ENCODE data around the gene CCDC57. TPM values are rescaled to one million over a fixed set of nuclear protein-coding genes. Genes with fewer than 3 reads are reported as not detected.

CCDC57 gene
- polyA plus RNA-seq, 3 donors, result 17.1 to 43.8 (median 20.1) TPM

- Histone ChIP-seq H3K27me3 (ENCODE audit: control insufficient read depth in 2 of 2, insufficient read depth in 2 of 2, low read length in 2 of 2) (no peaks in the 10 kb centered on the region), H3K27ac (ENCODE audit: low read depth in 1 of 2, low read length in 2 of 2) (no peak overlapping the region), H4K20me1 (ENCODE audit: insufficient read depth, low read length) (peaks cover 6% of the 10 kb centered on the region), H3K79me2 (ENCODE audit: insufficient read depth, low read length) (peaks cover 3% of the 10 kb centered on the region), H3K4me1 (ENCODE audit: control insufficient read depth in 1 of 2, insufficient read depth in 2 of 2, low read length in 2 of 2) (peaks cover 16 to 21% of the 10 kb centered on the region in 2 donors), H3K36me3 (replicated peaks in 1 of 2; ENCODE audit: control insufficient read depth in 1 of 2, insufficient read depth in 2 of 2, low read length in 2 of 2) (no peaks in the 10 kb centered on the region), H3K4me3 (replicated peaks in 1 of 3; ENCODE audit: low read depth in 2 of 3, low read length in 3 of 3) (no peak overlapping the region), H3K9me3 (replicated peaks in 1 of 2; ENCODE audit: control insufficient read depth in 1 of 2, insufficient read depth in 1 of 2, low read length in 2 of 2) (no peaks in the 10 kb centered on the region), H3K4me2 (replicated peaks; ENCODE audit: extremely low read depth, low read length, poor library complexity, severe bottlenecking) (no peak overlapping the region), H3K9ac (ENCODE audit: insufficient read depth, low read length, poor library complexity, severe bottlenecking) (no peak overlapping the region), H2AFZ (ENCODE audit: insufficient read depth, low read depth, low read length, poor library complexity, severe bottlenecking) (no peak overlapping the region)
- H3K27ac Mint-ChIP-seq, result peak overlapping the region in 5 of 7 donors; percentile 23 to 93 (median 87)
- 79% methylated on average over 22 of the region's 25 CpGs for WGBS (ENCODE audit: insufficient coverage)
- TF ChIP-seq, protein P1, sequence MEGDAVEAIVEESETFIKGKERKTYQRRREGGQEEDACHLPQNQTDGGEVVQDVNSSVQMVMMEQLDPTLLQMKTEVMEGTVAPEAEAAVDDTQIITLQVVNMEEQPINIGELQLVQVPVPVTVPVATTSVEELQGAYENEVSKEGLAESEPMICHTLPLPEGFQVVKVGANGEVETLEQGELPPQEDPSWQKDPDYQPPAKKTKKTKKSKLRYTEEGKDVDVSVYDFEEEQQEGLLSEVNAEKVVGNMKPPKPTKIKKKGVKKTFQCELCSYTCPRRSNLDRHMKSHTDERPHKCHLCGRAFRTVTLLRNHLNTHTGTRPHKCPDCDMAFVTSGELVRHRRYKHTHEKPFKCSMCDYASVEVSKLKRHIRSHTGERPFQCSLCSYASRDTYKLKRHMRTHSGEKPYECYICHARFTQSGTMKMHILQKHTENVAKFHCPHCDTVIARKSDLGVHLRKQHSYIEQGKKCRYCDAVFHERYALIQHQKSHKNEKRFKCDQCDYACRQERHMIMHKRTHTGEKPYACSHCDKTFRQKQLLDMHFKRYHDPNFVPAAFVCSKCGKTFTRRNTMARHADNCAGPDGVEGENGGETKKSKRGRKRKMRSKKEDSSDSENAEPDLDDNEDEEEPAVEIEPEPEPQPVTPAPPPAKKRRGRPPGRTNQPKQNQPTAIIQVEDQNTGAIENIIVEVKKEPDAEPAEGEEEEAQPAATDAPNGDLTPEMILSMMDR (IDR thresholded peaks at IDR 0.05), result no peak
- no peak overlapping the region for H3K4me3 Mint-ChIP-seq
- peaks cover 0 to 4% (median 0%) of the 10 kb centered on the region in 3 donors for H3K27me3 Mint-ChIP-seq (ENCODE audit: low read depth in 3 of 3)
- H3K9me3 Mint-ChIP-seq, result peaks cover 0 to 2% (median 0%) of the 10 kb centered on the region in 7 donors
- peaks cover 21% of the 10 kb centered on the region for H3K4me1 Mint-ChIP-seq
- intact Hi-C loops (cut with micrococcal nuclease), result loop anchor here (5.0 kb wide), 1 partner anchor 37 kb away; no protein-coding TSS in a partner anchor
- peaks cover 5 to 10% of the 10 kb centered on the region in 2 donors for H3K36me3 Mint-ChIP-seq
- DNase-seq, result peak in 1 of 3 donors; percentile 32
Measured at GRCh38 chr17:82204831-82205719, 7.6 kb downstream of the CCDC57 start.

DNA sequence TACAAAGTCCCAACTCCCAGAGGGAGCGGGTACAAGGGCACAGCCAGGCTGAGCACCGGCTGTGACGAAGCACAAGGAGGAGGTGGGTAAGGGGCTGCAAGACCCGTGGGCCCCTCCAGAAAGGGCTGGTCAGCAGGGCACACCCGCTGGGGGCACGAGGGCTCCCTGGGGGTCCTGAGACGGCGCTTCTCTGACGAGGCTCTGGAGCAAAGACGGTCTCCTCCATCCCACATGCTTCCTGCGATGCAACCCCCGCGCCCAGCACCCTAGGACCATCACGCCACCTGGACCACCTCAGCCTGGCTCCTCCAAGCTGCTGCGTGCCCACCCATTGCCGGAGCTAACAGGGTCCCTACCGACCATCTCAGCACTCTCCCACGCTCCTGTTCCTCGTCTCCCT is 8.7 kb downstream of the CCDC57 start:
- intact Hi-C loops (cut with micrococcal nuclease), result no loop called here
- Histone ChIP-seq H3K4me3 (replicated peaks in 1 of 3; ENCODE audit: low read depth in 2 of 3, low read length in 3 of 3) (no peak overlapping the region), H4K20me1 (ENCODE audit: insufficient read depth, low read length) (peaks cover 6% of the 10 kb centered on the region), H3K27me3 (ENCODE audit: control insufficient read depth in 2 of 2, insufficient read depth in 2 of 2, low read length in 2 of 2) (no peaks in the 10 kb centered on the region), H3K79me2 (ENCODE audit: insufficient read depth, low read length) (peaks cover 3% of the 10 kb centered on the region), H2AFZ (ENCODE audit: insufficient read depth, low read depth, low read length, poor library complexity, severe bottlenecking) (no peak overlapping the region), H3K27ac (ENCODE audit: low read depth in 1 of 2, low read length in 2 of 2) (no peak overlapping the region), H3K4me1 (ENCODE audit: control insufficient read depth in 1 of 2, insufficient read depth in 2 of 2, low read length in 2 of 2) (peaks cover 16 to 21% of the 10 kb centered on the region in 2 donors), H3K9me3 (replicated peaks in 1 of 2; ENCODE audit: control insufficient read depth in 1 of 2, insufficient read depth in 1 of 2, low read length in 2 of 2) (no peaks in the 10 kb centered on the region), H3K36me3 (replicated peaks in 1 of 2; ENCODE audit: control insufficient read depth in 1 of 2, insufficient read depth in 2 of 2, low read length in 2 of 2) (no peaks in the 10 kb centered on the region), H3K4me2 (replicated peaks; ENCODE audit: extremely low read depth, low read length, poor library complexity, severe bottlenecking) (no peak overlapping the region), H3K9ac (ENCODE audit: insufficient read depth, low read length, poor library complexity, severe bottlenecking) (no peak overlapping the region)
- H3K27ac Mint-ChIP-seq, result no peak overlapping the region
- no peak for DNase-seq
- WGBS (ENCODE audit: insufficient coverage), result 92% methylated on average over 14 of the region's 19 CpGs
- H3K4me1 Mint-ChIP-seq, result peaks cover 21% of the 10 kb centered on the region
- TF ChIP-seq, protein P1 (IDR thresholded peaks at IDR 0.05), result no peak
- H3K36me3 Mint-ChIP-seq, result peaks cover 7 to 21% of the 10 kb centered on the region in 2 donors
- no peak overlapping the region for H3K4me3 Mint-ChIP-seq
- peaks cover 0 to 4% (median 0%) of the 10 kb centered on the region in 3 donors for H3K27me3 Mint-ChIP-seq (ENCODE audit: low read depth in 3 of 3)
- peaks cover 0 to 2% (median 0%) of the 10 kb centered on the region in 7 donors for H3K9me3 Mint-ChIP-seq

Measured in CD14-positive monocyte (primary cell).